ENCODE data around the gene APOBEC2. TPM values are rescaled to one million over a fixed set of nuclear protein-coding genes. Genes with fewer than 3 reads are reported as not detected.
A peak's percentile ranks its signal among the peaks of the same experiment; 100 is the strongest.

APOBEC2 gene
- total RNA-seq, 1 experiment from 2014 or later, result not detected

- intact Hi-C loops (cut with micrococcal nuclease; ENCODE audit: unreplicated experiment), result loop anchor here (1.0 to 5.0 kb wide), 4 partner anchors 26 to 738 kb away; partner anchors contain the start of gene UNC5CL
- BruUV-seq (replicated peaks), result no TSS peak
- no peak for TF ChIP-seq CTCF (IDR thresholded peaks at IDR 0.05; ENCODE audit: unreplicated experiment)
- Mint-ChIP-seq H3K36me3 (ENCODE audit: insufficient read depth, unreplicated experiment) (peaks cover 19% of the 10 kb centered on the region), H3K27me3 (ENCODE audit: unreplicated experiment) (no peaks in the 10 kb centered on the region), H3K27ac (ENCODE audit: unreplicated experiment) (no peak overlapping the region), H3K4me3 (ENCODE audit: low read depth, unreplicated experiment) (no peak overlapping the region), H3K9me3 (ENCODE audit: low read depth, unreplicated experiment) (no peaks in the 10 kb centered on the region), H3K4me1 (ENCODE audit: low read depth, unreplicated experiment) (peaks cover 43% of the 10 kb centered on the region)
- no peak for DNase-seq
- CTCF ChIA-PET, result interaction anchor here (0.7 to 3.2 kb wide), 5 partner anchors 9 to 1143 kb away, joined by 3 to 15 read pairs (median 4); partner anchors contain the start of gene UNC5CL
Observed at GRCh38 chr6:41064841-41065240, 11.8 kb downstream of the APOBEC2 start.

- Mint-ChIP-seq H3K27me3 (ENCODE audit: unreplicated experiment) (no peaks in the 10 kb centered on the region), H3K4me1 (ENCODE audit: low read depth, unreplicated experiment) (peaks cover 48% of the 10 kb centered on the region), H3K9me3 (ENCODE audit: low read depth, unreplicated experiment) (no peaks in the 10 kb centered on the region), H3K36me3 (ENCODE audit: insufficient read depth, unreplicated experiment) (peaks cover 19% of the 10 kb centered on the region), H3K4me3 (ENCODE audit: low read depth, unreplicated experiment) (peak overlapping the region; percentile 19), H3K27ac (ENCODE audit: unreplicated experiment) (peak overlapping the region; percentile 39)
- DNase-seq, result no peak
- intact Hi-C loops (cut with micrococcal nuclease; ENCODE audit: unreplicated experiment), result loop anchor here (1.0 to 5.0 kb wide), 5 partner anchors 26 to 738 kb away; partner anchors contain the start of gene UNC5CL
- BruUV-seq (replicated peaks), result no TSS peak
- CTCF ChIA-PET, result interaction anchor here (0.7 to 1.2 kb wide), 5 partner anchors 25 to 1203 kb away, joined by 3 to 7 read pairs (median 4); partner anchors contain the start of gene UNC5CL
- TF ChIP-seq CTCF (IDR thresholded peaks at IDR 0.05; ENCODE audit: unreplicated experiment), result no peak
Observed at GRCh38 chr6:41065550-41066026, 12.6 kb downstream of the APOBEC2 start.

- intact Hi-C loops (cut with micrococcal nuclease; ENCODE audit: unreplicated experiment), result loop anchor here (1.0 to 5.0 kb wide), 3 partner anchors 40 to 740 kb away; no protein-coding TSS in a partner anchor
- TF ChIP-seq CTCF (IDR thresholded peaks at IDR 0.05; ENCODE audit: unreplicated experiment), result peak; percentile 79
- H3K36me3 Mint-ChIP-seq (ENCODE audit: insufficient read depth, unreplicated experiment), result peaks cover 29% of the 10 kb centered on the region
- CTCF ChIA-PET, result no interaction called here
- H3K4me1 Mint-ChIP-seq (ENCODE audit: low read depth, unreplicated experiment), result peaks cover 56% of the 10 kb centered on the region
- H3K27me3 Mint-ChIP-seq (ENCODE audit: unreplicated experiment), result no peaks in the 10 kb centered on the region
- H3K4me3 Mint-ChIP-seq (ENCODE audit: low read depth, unreplicated experiment), result no peak overlapping the region
- no TSS peak for BruUV-seq (replicated peaks)
- H3K9me3 Mint-ChIP-seq (ENCODE audit: low read depth, unreplicated experiment), result no peaks in the 10 kb centered on the region
- peak; percentile 77 for DNase-seq
- peak overlapping the region; percentile 71 for H3K27ac Mint-ChIP-seq (ENCODE audit: unreplicated experiment)
Observed at GRCh38 chr6:41066867-41067304, 13.9 kb downstream of the APOBEC2 start.

GRCh38 chr6:41071501-41071922 is 18.5 kb downstream of the APOBEC2 start:
- TF ChIP-seq CTCF (IDR thresholded peaks at IDR 0.05; ENCODE audit: unreplicated experiment), result no peak
- peaks cover 47% of the 10 kb centered on the region for H3K4me1 Mint-ChIP-seq (ENCODE audit: low read depth, unreplicated experiment)
- H3K27ac Mint-ChIP-seq (ENCODE audit: unreplicated experiment), result peak overlapping the region; percentile 95
- H3K4me3 Mint-ChIP-seq (ENCODE audit: low read depth, unreplicated experiment), result peak overlapping the region; percentile 83
- no peaks in the 10 kb centered on the region for H3K27me3 Mint-ChIP-seq (ENCODE audit: unreplicated experiment)
- intact Hi-C loops (cut with micrococcal nuclease; ENCODE audit: unreplicated experiment), result loop anchor here (1.0 kb wide), 1 partner anchor 32 kb away; the partner anchor contains the start of gene UNC5CL
- BruUV-seq (replicated peaks), result no TSS peak
- H3K36me3 Mint-ChIP-seq (ENCODE audit: insufficient read depth, unreplicated experiment), result peaks cover 58% of the 10 kb centered on the region
- CTCF ChIA-PET, result interaction anchor here (0.5 kb wide), 1 partner anchor 72 kb away, joined by 15 read pairs; no protein-coding TSS in a partner anchor
- H3K9me3 Mint-ChIP-seq (ENCODE audit: low read depth, unreplicated experiment), result no peaks in the 10 kb centered on the region
- DNase-seq, result no peak

Measured in Calu3 (cell line).